Activated CD4-positive, alpha-beta memory T cell treated with anti-CD3 and anti-CD28 coated beads, Interleukin-2, amount 10 ng/mL, durations not matched to agents 7 days and 5 days (primary cell): ENCODE data around the gene DYNC1LI2. TPM values are rescaled to one million over a fixed set of nuclear protein-coding genes. Genes with fewer than 3 reads are reported as not detected.

Experiments
- CTCF ChIA-PET: fragments of 350-600 bp; sonication (Branson Sonifier 250); formaldehyde crosslinking; loops from one replicate; lab custom pipeline; 2021; ENCODE audit warnings: antibody characterized with exemption, inconsistent platforms; lab: Charles Lee
- POLR2A ChIA-PET: fragments of 350-600 bp; sonication (Branson Sonifier 250); formaldehyde crosslinking; loops from one replicate; lab custom pipeline; 2021; ENCODE audit warnings: antibody characterized with exemption; lab: Charles Lee
- DNase-seq: peaks from one replicate; pipeline ENCODE4 v3.0.0-alpha.2; 2020
- H3K27ac Mint-ChIP-seq: one replicate; pipeline ENCODE4 v1.8.0; 2021; ENCODE audit warnings: mild to moderate bottlenecking, mixed read lengths
- H3K27me3 Mint-ChIP-seq: one replicate; pipeline ENCODE4 v1.8.0; 2021; ENCODE audit warnings: mixed read lengths
- H3K36me3 Mint-ChIP-seq: one replicate; pipeline ENCODE4 v1.8.0; 2021; ENCODE audit warnings: low read depth, mixed read lengths
- H3K4me1 Mint-ChIP-seq: one replicate; pipeline ENCODE4 v1.8.0; 2021; ENCODE audit warnings: mixed read lengths
- H3K4me3 Mint-ChIP-seq: one replicate; pipeline ENCODE4 v1.8.0; 2021; ENCODE audit warnings: mild to moderate bottlenecking, mixed read lengths
- H3K9me3 Mint-ChIP-seq: one replicate; pipeline ENCODE4 v1.8.0; 2021; ENCODE audit warnings: mixed read lengths
- total RNA-seq, 2 experiments: library from RNA; stranded (reverse); gene quantifications; one replicate each; pipeline ENCODE4 v1.2.3, GENCODE V29; 2021

DYNC1LI2 gene
- total RNA-seq, 2 experiments from 2014 or later, result 50.1 to 52.9 TPM

DNA sequence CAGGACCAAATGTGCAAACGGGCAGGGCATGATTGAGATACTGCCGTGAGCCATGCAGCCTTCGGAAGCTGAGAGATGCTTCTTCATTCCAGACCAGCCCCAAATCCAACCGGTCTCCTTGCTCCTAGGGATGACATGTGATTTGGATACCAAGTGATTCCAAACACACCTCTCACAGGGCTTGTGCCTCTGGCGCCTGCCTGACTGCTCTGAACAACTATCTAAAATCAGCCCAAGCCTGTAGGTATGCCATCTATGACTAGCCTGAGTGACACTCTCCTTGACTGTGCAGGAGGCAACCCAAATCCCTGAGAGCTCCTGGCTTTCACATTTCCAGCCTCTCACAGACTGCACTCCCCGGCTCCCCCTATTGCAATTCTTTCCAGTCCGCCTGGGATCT, 20.3 kb downstream of the DYNC1LI2 start:
- POLR2A ChIA-PET, result no interaction called here
- no peak for DNase-seq
- CTCF ChIA-PET, result interaction anchor here (1.4 to 2.2 kb wide), 4 partner anchors 8 to 137 kb away, joined by 3 to 7 read pairs (median 4); no protein-coding TSS in a partner anchor
- H3K4me3 Mint-ChIP-seq, result no peak overlapping the region
- H3K27ac Mint-ChIP-seq, result no peak overlapping the region
- no peaks in the 10 kb centered on the region for H3K9me3 Mint-ChIP-seq
- H3K27me3 Mint-ChIP-seq, result no peaks in the 10 kb centered on the region
- H3K4me1 Mint-ChIP-seq, result peaks cover 2% of the 10 kb centered on the region
- H3K36me3 Mint-ChIP-seq, result peaks cover 56% of the 10 kb centered on the region

DNA sequence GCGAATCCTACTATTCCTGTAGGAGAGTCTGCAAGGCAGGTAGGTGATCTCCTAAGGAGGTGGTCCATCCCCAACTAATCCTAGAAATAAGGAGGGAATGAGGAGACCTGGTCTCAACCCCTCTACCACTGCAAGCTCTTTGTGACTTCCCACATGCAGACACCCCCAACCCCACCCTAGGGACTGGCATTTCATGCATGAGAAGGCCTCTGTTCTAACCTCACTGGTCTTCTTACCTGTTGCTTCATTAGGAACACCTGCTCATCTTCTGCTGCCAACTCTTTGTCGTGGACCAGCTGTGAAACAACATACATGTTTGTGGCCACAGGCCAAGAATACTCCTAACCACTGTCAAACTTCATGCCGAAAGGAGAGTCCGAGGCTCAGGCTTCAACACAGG, 22.6 kb downstream of the DYNC1LI2 start:
- CTCF ChIA-PET, result interaction anchor here (0.8 to 4.1 kb wide), 12 partner anchors 9 to 324 kb away, joined by 3 to 28 read pairs (median 8); partner anchors contain the start of genes DYNC1LI2, NAE1 and PDP2
- Mint-ChIP-seq H3K4me3 (no peak overlapping the region), H3K27me3 (no peaks in the 10 kb centered on the region), H3K9me3 (no peaks in the 10 kb centered on the region), H3K4me1 (peaks cover 2% of the 10 kb centered on the region), H3K27ac (no peak overlapping the region), H3K36me3 (peaks cover 56% of the 10 kb centered on the region)
- no peak for DNase-seq
- POLR2A ChIA-PET, result interaction anchor here (1.0 to 1.3 kb wide), 3 partner anchors 8 to 12 kb away, joined by 3 read pairs; no protein-coding TSS in a partner anchor

DNA sequence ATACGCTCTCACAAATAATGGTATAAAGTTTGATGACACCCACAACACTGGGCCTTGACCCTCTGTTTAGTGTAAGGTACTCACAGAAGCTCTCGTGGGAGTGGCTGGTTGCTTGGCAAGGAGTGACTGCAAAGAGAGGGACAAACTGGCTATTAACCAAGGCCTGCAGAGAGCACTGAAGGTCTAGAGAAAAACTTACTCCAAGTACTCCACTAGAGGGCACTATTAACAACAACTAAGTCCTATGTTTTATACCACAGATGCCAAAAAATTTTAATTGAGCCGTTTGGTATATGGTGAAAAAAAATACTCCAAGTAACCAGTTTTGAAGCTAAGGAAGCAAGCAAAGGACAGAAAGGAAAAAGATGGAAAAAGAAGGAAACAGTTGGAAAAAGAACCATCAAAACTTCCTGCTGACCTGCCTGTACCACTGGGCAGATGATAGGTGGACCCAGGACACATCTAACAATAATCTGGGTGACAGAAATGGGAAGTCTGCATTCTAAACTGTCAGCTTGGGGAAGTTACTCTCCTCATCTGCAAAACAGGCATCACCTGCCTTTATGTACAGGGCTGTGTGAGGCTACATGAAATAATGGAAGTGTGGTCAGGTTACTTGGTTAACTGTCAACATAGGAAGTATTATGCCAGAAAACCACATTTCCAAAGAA, 23.2 kb downstream of the DYNC1LI2 start:
- H3K9me3 Mint-ChIP-seq, result no peaks in the 10 kb centered on the region
- no peak overlapping the region for H3K4me3 Mint-ChIP-seq
- ChIA-PET CTCF (interaction anchor here (0.8 to 4.1 kb wide), 15 partner anchors 9 to 324 kb away, joined by 3 to 28 read pairs (median 5); partner anchors contain the start of genes DYNC1LI2, NAE1 and PDP2), POLR2A (interaction anchor here (1.0 to 1.3 kb wide), 3 partner anchors 9 to 12 kb away, joined by 3 read pairs; no protein-coding TSS in a partner anchor)
- H3K27me3 Mint-ChIP-seq, result no peaks in the 10 kb centered on the region
- H3K36me3 Mint-ChIP-seq, result peaks cover 56% of the 10 kb centered on the region
- H3K27ac Mint-ChIP-seq, result no peak overlapping the region
- peaks cover 2% of the 10 kb centered on the region for H3K4me1 Mint-ChIP-seq
- no peak for DNase-seq

DNA sequence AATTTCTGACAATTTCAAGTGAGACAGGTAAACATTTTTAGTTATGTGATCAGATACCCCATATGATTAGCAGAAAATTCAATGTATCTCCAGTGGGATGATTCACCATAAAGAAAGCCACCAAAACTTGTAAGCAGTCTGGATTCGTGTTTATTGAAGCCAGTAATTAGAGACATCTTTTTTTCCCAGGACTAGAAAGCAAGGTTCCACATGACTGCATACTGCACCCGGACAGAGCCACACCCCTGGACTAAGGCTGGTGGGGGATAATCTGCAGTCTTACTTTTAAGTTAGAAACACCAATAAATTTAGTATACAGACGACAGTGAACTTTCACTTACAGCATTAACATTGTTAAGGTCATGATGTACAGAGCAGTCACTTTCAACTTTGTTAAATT, 30.6 kb downstream of the DYNC1LI2 start:
- peaks cover 26% of the 10 kb centered on the region for H3K36me3 Mint-ChIP-seq
- H3K4me3 Mint-ChIP-seq, result no peak overlapping the region
- no peak overlapping the region for H3K27ac Mint-ChIP-seq
- no peaks in the 10 kb centered on the region for H3K4me1 Mint-ChIP-seq
- DNase-seq, result no peak
- no peaks in the 10 kb centered on the region for H3K9me3 Mint-ChIP-seq
- ChIA-PET POLR2A (no interaction called here), CTCF (interaction anchor here (1.0 kb wide), 1 partner anchor 110 kb away, joined by 5 read pairs; the partner anchor contains the start of gene NAE1)
- H3K27me3 Mint-ChIP-seq, result no peaks in the 10 kb centered on the region

DNA sequence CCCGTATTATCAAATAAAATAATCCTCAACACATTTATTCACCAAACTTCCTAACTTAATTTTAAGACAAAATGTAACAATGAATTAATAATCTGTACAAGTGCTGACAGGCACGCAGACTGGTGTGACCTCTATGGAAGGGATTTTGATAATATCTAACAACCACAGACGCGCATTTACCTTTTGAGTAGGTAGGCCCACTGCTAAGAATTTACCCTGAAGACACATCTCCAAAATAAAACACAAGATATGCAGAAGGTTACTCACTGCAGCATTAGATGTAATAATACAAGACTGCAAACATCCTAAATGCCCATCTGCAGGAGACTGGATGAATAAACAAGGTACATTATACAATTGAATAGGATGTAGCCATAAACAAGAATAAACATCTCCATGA, 32.2 kb downstream of the DYNC1LI2 start:
- H3K27me3 Mint-ChIP-seq, result no peaks in the 10 kb centered on the region
- ChIA-PET CTCF (interaction anchor here (0.9 kb wide), 1 partner anchor 32 kb away, joined by 3 read pairs; the partner anchor contains the start of gene DYNC1LI2), POLR2A (no interaction called here)
- H3K36me3 Mint-ChIP-seq, result peaks cover 19% of the 10 kb centered on the region
- no peak for DNase-seq
- no peak overlapping the region for H3K27ac Mint-ChIP-seq
- no peaks in the 10 kb centered on the region for H3K9me3 Mint-ChIP-seq
- H3K4me1 Mint-ChIP-seq, result no peaks in the 10 kb centered on the region
- no peak overlapping the region for H3K4me3 Mint-ChIP-seq

DNA sequence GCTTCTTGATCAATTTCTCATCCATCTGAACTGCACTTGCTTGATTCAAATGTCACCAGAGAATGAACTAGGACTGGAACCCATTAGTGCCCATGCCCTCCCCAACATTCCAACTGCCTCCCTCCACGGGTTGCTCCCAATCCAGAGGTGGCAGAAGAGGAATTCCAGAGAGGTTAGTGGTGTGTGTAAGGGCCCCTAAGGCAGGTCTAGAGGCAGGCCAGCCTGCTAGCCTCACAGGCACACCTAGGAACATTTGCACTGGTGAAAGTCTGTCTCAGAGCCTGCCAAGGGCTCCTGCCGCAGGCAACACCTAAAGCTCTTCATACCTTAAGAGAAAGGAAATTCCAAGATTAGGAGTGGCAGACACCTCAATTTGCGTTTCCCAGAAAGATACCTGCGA, 33.6 kb downstream of the DYNC1LI2 start:
- POLR2A ChIA-PET, result no interaction called here
- H3K36me3 Mint-ChIP-seq, result peaks cover 6% of the 10 kb centered on the region
- no peak for DNase-seq
- H3K27me3 Mint-ChIP-seq, result no peaks in the 10 kb centered on the region
- H3K4me1 Mint-ChIP-seq, result no peaks in the 10 kb centered on the region
- no peaks in the 10 kb centered on the region for H3K9me3 Mint-ChIP-seq
- CTCF ChIA-PET, result no interaction called here
- H3K27ac Mint-ChIP-seq, result no peak overlapping the region
- no peak overlapping the region for H3K4me3 Mint-ChIP-seq

DNA sequence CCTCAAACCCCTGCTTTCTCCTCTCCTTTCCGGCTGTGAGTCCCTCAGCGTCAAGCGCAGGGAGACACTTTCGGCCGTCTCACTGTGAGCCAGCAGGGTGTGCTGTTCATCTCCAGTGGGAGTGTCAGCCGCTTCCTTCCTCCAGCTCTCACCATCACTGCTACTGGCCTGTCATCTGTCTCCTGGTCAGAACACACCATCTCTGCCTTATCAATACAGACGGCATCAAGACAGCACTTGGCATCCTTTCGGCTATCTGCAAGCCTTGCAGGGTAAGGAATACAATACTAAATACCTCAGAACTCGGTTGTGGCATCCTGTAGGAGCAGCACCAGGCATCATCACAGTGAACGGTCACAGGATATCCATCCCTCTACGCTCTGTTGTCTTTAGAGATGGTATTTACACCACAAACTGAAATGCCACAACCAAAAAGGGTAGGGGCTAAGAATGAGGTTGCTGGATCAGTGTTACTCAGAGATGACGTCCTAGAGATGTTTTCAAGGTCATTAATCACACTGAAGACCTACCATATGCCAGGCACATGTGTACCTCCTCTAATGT, 34.2 kb downstream of the DYNC1LI2 start:
- Mint-ChIP-seq H3K4me1 (no peaks in the 10 kb centered on the region), H3K9me3 (no peaks in the 10 kb centered on the region), H3K36me3 (peaks cover 4% of the 10 kb centered on the region), H3K27ac (no peak overlapping the region), H3K27me3 (no peaks in the 10 kb centered on the region), H3K4me3 (no peak overlapping the region)
- DNase-seq, result peak; percentile 24
- ChIA-PET POLR2A (no interaction called here), CTCF (interaction anchor here (1.5 kb wide), 1 partner anchor 20 kb away, joined by 3 read pairs; no protein-coding TSS in a partner anchor)

DNA sequence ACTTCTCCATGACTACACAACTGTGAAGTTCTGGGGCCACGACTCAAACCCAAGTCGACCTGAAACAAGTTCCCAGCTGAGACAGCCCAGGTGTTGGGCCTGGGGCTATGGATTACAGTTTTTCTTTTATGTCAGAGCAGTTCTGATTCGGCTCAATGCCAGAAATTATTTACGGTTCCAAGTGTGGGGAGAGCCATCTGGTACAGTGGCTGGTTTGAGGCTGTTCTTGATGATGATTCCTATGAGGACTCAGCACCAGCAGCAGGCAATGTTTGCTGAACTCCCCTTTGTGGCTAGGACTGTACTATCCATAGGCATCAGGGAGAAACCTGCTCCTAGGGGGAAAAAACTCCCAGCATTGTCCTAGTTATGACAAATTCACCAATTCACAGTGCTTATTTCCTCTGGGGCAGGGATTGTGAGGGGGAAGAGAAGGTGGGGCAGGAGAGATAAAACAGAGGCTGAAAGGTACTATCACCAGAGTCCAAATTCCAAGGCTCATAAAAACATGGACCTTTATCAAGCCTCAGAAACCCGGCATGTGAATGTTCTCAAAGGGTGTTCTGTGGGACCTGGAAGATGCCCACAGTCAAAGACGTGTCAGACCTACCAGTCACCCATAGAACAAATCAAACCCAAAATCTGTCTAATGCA, 36.6 kb downstream of the DYNC1LI2 start:
- H3K4me1 Mint-ChIP-seq, result no peaks in the 10 kb centered on the region
- H3K27me3 Mint-ChIP-seq, result no peaks in the 10 kb centered on the region
- ChIA-PET POLR2A (no interaction called here), CTCF (interaction anchor here (1.0 kb wide), 1 partner anchor 64 kb away, joined by 3 read pairs; no protein-coding TSS in a partner anchor)
- no peak overlapping the region for H3K4me3 Mint-ChIP-seq
- no peak for DNase-seq
- H3K36me3 Mint-ChIP-seq, result no peaks in the 10 kb centered on the region
- no peak overlapping the region for H3K27ac Mint-ChIP-seq
- no peaks in the 10 kb centered on the region for H3K9me3 Mint-ChIP-seq

DNA sequence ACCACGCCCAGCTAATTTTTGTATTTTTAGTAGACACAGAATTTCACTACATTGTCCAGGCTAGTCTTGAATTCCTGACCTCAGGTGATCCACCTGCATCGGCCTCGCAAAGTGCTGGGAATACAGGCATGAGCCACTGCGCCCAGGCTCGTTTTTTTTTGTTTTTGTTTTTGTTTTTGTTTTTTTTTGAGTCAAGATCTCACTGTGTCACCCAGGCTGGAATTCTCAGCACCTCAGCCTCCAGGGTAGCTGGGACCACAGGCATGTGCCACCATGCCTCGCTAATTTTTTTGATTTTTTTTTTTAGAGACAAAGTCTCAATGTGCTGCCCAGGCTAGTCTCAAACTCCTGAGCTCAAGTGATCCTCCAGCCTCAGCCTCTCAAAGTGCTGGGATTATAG, 37.3 kb downstream of the DYNC1LI2 start:
- DNase-seq, result no peak
- H3K36me3 Mint-ChIP-seq, result no peaks in the 10 kb centered on the region
- peaks cover 1% of the 10 kb centered on the region for H3K27me3 Mint-ChIP-seq
- ChIA-PET CTCF (interaction anchor here (1.0 to 2.0 kb wide), 4 partner anchors 26 to 308 kb away, joined by 3 to 7 read pairs (median 3); no protein-coding TSS in a partner anchor), POLR2A (no interaction called here)
- H3K4me1 Mint-ChIP-seq, result no peaks in the 10 kb centered on the region
- no peak overlapping the region for H3K4me3 Mint-ChIP-seq
- no peak overlapping the region for H3K27ac Mint-ChIP-seq
- no peaks in the 10 kb centered on the region for H3K9me3 Mint-ChIP-seq

DNA sequence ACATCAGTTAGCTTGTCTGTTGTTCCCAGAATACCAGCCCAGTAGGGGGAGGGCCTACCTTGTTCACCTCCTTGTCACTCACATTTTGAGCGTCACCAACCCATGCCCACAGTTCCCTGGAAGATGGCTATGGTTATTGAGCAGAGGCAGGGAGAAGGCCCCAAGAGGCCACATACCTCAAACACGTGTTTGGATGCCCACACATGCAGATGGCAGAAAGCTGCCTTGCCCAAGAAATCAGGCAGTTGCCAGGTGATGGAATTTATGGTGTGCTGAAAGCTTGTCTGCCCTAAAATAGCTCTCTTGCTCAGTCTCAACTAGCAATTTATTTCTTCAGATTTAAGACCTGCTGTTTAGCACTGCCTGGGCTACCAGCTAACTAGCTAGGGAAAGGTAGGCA, 38.3 kb downstream of the DYNC1LI2 start:
- H3K36me3 Mint-ChIP-seq, result no peaks in the 10 kb centered on the region
- no peak for DNase-seq
- POLR2A ChIA-PET, result interaction anchor here (0.6 kb wide), 1 partner anchor 27 kb away, joined by 3 read pairs; no protein-coding TSS in a partner anchor
- no peaks in the 10 kb centered on the region for H3K9me3 Mint-ChIP-seq
- CTCF ChIA-PET, result interaction anchor here (0.8 to 2.0 kb wide), 6 partner anchors 16 to 307 kb away, joined by 3 to 7 read pairs (median 3); partner anchors contain the start of gene NAE1
- no peak overlapping the region for H3K27ac Mint-ChIP-seq
- peaks cover 6% of the 10 kb centered on the region for H3K27me3 Mint-ChIP-seq
- H3K4me1 Mint-ChIP-seq, result no peaks in the 10 kb centered on the region
- no peak overlapping the region for H3K4me3 Mint-ChIP-seq

DNA sequence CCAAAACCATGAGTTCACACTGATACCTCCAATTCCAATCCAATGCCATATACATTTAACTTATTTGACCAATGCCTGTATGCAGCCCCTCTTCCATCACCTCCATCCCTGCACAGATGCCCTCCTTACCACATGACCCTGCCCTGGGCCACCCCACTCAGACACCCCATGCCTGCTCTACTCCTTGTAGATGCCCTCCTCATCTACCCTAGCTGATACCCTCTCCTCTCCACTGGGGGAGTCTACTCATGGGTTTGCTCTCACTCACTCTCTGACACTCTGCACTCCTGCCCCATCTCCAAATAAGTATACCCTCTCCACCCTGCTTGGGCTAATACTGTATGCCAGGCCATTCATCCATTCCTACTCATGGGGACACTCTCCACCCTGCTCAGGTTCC, 38.9 kb downstream of the DYNC1LI2 start:
- H3K27me3 Mint-ChIP-seq, result peaks cover 7% of the 10 kb centered on the region
- POLR2A ChIA-PET, result interaction anchor here (0.6 kb wide), 1 partner anchor 28 kb away, joined by 3 read pairs; no protein-coding TSS in a partner anchor
- H3K27ac Mint-ChIP-seq, result no peak overlapping the region
- no peaks in the 10 kb centered on the region for H3K4me1 Mint-ChIP-seq
- no peak overlapping the region for H3K4me3 Mint-ChIP-seq
- H3K9me3 Mint-ChIP-seq, result no peaks in the 10 kb centered on the region
- CTCF ChIA-PET, result interaction anchor here (0.9 to 2.0 kb wide), 4 partner anchors 12 to 155 kb away, joined by 3 to 7 read pairs (median 4); no protein-coding TSS in a partner anchor
- no peak for DNase-seq
- no peaks in the 10 kb centered on the region for H3K36me3 Mint-ChIP-seq

DNA sequence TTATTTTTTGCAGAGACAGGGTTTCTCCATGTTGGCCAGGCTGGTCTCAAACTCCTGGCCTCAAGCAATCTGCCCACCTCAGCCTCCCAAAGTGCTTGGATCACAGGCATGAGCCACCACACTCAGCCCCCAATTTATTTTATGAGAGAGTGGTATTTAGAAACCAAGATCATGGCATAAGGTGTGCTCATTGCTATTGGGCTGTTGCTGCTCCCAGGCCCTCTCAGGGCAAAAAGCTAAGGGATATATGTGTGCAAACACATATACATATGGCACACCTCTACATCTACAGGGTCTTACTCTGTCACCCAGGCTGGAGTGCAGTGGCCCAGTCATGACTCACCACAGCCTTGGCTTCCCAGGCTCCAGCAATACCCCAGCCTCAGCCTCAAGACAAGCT, 39.8 kb downstream of the DYNC1LI2 start:
- no peak overlapping the region for H3K27ac Mint-ChIP-seq
- DNase-seq, result no peak
- ChIA-PET POLR2A (no interaction called here), CTCF (interaction anchor here (0.9 kb wide), 1 partner anchor 13 kb away, joined by 3 read pairs; no protein-coding TSS in a partner anchor)
- no peaks in the 10 kb centered on the region for H3K4me1 Mint-ChIP-seq
- no peaks in the 10 kb centered on the region for H3K9me3 Mint-ChIP-seq
- peaks cover 10% of the 10 kb centered on the region for H3K27me3 Mint-ChIP-seq
- H3K4me3 Mint-ChIP-seq, result no peak overlapping the region
- H3K36me3 Mint-ChIP-seq, result no peaks in the 10 kb centered on the region
